Measurements from ENCODE around the gene ZNF880. TPM values are rescaled to one million over a fixed set of nuclear protein-coding genes. Genes with fewer than 3 reads are reported as not detected.
"Not testable (repeated sequence)": the region's sequence is repeated elsewhere in the genome, so short reads cannot be mapped to it uniquely, and the experiment has no call there.

Gene ZNF880
- total RNA-seq (10 to 100 TPM; 15.6 to 15.9 TPM), polyA plus RNA-seq (38.9 TPM)

DNA sequence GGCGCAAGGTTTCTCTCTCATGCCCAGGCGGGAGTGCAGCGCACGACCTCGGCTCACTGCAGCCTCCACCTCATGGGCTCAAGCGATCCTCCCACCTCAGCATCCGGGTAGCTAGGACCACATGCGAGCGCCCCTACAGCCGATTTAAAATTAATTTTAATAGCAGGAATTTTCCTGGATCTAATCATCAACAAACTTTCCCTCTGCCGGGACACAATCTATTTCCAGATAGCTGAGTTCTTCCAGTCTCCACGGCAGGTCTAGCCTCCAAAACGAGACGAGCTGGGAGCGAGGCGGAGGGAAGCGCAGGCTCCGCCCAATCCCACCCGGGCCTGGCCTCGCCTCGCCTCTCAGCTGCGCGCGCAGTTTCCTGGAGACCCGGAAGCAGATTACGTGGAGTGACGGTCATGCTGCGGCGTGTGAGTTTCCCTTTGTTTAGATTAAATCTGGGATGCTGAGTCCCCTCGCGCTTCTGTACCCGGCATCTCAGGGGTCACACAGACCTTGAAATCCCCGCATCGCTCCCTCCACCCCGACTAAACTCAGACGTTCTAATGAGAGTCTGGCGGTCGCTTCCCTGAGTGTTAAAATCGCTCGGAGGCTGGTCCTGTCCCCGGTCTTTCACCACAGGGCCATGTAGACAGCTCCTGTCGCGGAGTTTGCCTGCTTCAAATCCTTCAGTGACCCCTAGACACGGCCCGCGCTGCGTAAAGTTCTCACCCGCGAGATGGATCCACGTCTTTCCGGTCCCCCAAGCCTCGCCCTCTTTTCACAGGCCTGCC, at the start of gene ZNF880:
Gene ZNF880, plus strand, starts transcription at position 365 of the 782 bp plus-strand sequence. Its CDS starts 43 bp downstream, at position 408.
- Mint-ChIP-seq H3K4me1 (peaks cover 14 to 22% (median 15%) of the 10 kb centered on the region in 3 donors), H3K27me3 (peaks cover 0 to 4% of the 10 kb centered on the region in 2 donors), H3K27ac (peak within 1 kb of the TSS; percentile 95 to 99 (median 98)), H3K36me3 (peaks cover 23 to 66% (median 62%) of the 10 kb centered on the region in 3 donors), H3K9me3 (peaks cover 34 to 76% (median 73%) of the 10 kb centered on the region in 5 donors), H3K4me3 (peak within 1 kb of the TSS; percentile 92 to 98 (median 97))
- no peaks in the 10 kb centered on the region for H3K27me3 ChIP-seq (ENCODE audit: insufficient read depth, low read length, poor library complexity, severe bottlenecking)
- ChIA-PET POLR2A (interaction anchor here (0.6 to 1.1 kb wide), 5 partner anchors 28 to 1767 kb away, joined by 3 to 7 read pairs (median 3); partner anchors contain the start of genes ZNF528 and ZNF610), CTCF (interaction anchor here (0.9 to 1.1 kb wide), 3 partner anchors 23 to 28 kb away, joined by 3 read pairs; partner anchors contain the start of gene ZNF528)
- H3K4me1 ChIP-seq (ENCODE audit: insufficient read depth, low read length): peaks cover 7% of the 10 kb centered on the region
- peak within 1 kb of the TSS; percentile 95 for H3K4me3 ChIP-seq (ENCODE audit: low read length)
- H3K36me3 ChIP-seq (ENCODE audit: insufficient read depth, low read length): peaks cover 13% of the 10 kb centered on the region
- peak; percentile 85 to 94 (median 87) for DNase-seq
- peaks cover 31% of the 10 kb centered on the region for H3K9me3 ChIP-seq (ENCODE audit: low read length)
- H3K27ac ChIP-seq (ENCODE audit: low read depth, low read length): peak within 1 kb of the TSS; percentile 93

DNA sequence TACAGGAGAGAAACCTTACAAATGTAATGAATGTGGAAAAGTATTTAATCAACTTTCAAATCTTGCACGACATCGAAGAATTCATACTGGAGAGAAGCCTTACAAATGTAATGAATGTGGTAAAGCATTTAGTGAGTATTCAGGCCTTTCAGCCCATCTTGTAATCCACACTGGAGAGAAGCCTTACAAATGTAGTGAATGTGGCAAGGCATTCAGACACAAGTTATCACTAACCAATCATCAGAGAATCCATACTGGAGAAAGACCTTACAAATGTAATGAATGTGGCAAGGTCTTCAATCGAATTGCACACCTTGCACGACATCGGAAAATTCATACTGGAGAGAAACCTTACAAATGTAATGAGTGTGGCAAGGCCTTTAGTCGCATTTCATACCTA, 47.3 kb upstream of the ZNF880 start:
- Mint-ChIP-seq H3K4me3 (no peak overlapping the region), H3K27ac (no peak overlapping the region), H3K27me3 (no peaks in the 10 kb centered on the region), H3K4me1 (no peaks in the 10 kb centered on the region), H3K36me3 (peaks cover 38 to 79% (median 67%) of the 10 kb centered on the region in 3 donors), H3K9me3 (peaks cover 45 to 99% (median 96%) of the 10 kb centered on the region in 5 donors)
- H3K9me3 ChIP-seq (ENCODE audit: low read length): peaks cover 84% of the 10 kb centered on the region
- H3K36me3 ChIP-seq (ENCODE audit: insufficient read depth, low read length): peaks cover 48% of the 10 kb centered on the region
- H3K27ac ChIP-seq (ENCODE audit: low read depth, low read length): no peak overlapping the region
- no peaks in the 10 kb centered on the region for H3K27me3 ChIP-seq (ENCODE audit: insufficient read depth, low read length, poor library complexity, severe bottlenecking)
- H3K4me3 ChIP-seq (ENCODE audit: low read length): peak overlapping the region; percentile 36
- no peak for DNase-seq
- ChIA-PET CTCF (no interaction called here), POLR2A (no interaction called here)
- no peaks in the 10 kb centered on the region for H3K4me1 ChIP-seq (ENCODE audit: insufficient read depth, low read length)

DNA sequence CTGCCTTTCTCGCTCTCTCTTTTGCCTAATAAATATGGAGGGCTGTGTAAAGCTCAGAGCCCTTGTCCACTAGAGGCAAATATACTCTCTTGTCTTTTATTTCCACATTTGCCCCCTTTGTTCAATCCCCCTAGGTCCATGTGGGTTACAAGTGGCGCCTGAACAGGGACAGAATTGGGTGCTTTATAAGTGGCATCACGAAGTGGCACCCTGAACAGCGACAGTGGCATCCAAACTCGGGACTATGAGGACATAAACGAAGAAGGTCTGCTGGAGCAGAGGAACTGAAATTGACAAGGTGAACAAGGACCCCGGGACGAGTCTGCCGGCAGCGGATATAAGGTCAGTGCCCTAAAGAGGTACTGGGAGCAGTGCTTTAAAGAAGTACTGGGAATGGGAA, 38.0 kb upstream of the ZNF880 start:
- Mint-ChIP-seq H3K36me3 (peaks cover 0 to 30% (median 15%) of the 10 kb centered on the region in 3 donors), H3K4me3 (no peak overlapping the region), H3K9me3 (peaks cover 38 to 87% (median 82%) of the 10 kb centered on the region in 5 donors), H3K27me3 (peaks cover 0 to 2% of the 10 kb centered on the region in 2 donors), H3K4me1 (peaks cover 9 to 11% (median 9%) of the 10 kb centered on the region in 3 donors), H3K27ac (no peak overlapping the region)
- peaks cover 42% of the 10 kb centered on the region for H3K9me3 ChIP-seq (ENCODE audit: low read length)
- no peak for DNase-seq
- CTCF ChIA-PET: no interaction called here
- peaks cover 3% of the 10 kb centered on the region for H3K4me1 ChIP-seq (ENCODE audit: insufficient read depth, low read length)
- no peaks in the 10 kb centered on the region for H3K27me3 ChIP-seq (ENCODE audit: insufficient read depth, low read length, poor library complexity, severe bottlenecking)
- H3K4me3 ChIP-seq (ENCODE audit: low read length): no peak overlapping the region
- H3K36me3 ChIP-seq (ENCODE audit: insufficient read depth, low read length): no peaks in the 10 kb centered on the region
- POLR2A ChIA-PET: no interaction called here
- no peak overlapping the region for H3K27ac ChIP-seq (ENCODE audit: low read depth, low read length)

DNA sequence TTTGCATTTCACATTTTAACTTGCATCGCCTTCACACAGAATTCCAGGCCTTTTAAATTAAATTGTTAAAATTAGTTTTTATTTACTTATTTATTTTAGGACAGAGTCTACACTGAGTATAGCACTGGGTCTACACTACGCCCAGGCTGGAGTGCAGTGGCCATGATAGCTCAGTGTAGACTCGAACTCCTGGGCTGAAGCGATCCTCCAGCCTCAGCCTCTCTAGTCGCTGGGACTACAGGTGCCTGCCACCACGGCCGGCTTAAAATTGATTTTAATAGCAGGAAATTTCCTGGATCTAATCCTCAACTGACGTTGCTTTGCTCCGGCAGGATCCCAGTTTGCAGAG, 34.0 kb upstream of the ZNF880 start:
- Histone ChIP-seq H3K27ac (ENCODE audit: low read depth, low read length) (no peak overlapping the region), H3K4me3 (ENCODE audit: low read length) (peak overlapping the region; percentile 86), H3K36me3 (ENCODE audit: insufficient read depth, low read length) (no peaks in the 10 kb centered on the region), H3K4me1 (ENCODE audit: insufficient read depth, low read length) (peaks cover 7% of the 10 kb centered on the region), H3K9me3 (ENCODE audit: low read length) (peaks cover 17% of the 10 kb centered on the region), H3K27me3 (ENCODE audit: insufficient read depth, low read length, poor library complexity, severe bottlenecking) (no peaks in the 10 kb centered on the region)
- DNase-seq: no peak
- Mint-ChIP-seq H3K4me1 (peaks cover 17 to 19% (median 17%) of the 10 kb centered on the region in 3 donors), H3K4me3 (peak overlapping the region; percentile 92 to 99 (median 96)), H3K9me3 (peaks cover 22 to 68% (median 60%) of the 10 kb centered on the region in 5 donors), H3K27ac (peak overlapping the region; percentile 92 to 99 (median 94)), H3K36me3 (peaks cover 8 to 28% (median 20%) of the 10 kb centered on the region in 3 donors), H3K27me3 (peaks cover 0 to 3% of the 10 kb centered on the region in 2 donors)
- CTCF ChIA-PET: no interaction called here
- POLR2A ChIA-PET: interaction anchor here (0.6 to 1.0 kb wide), 3 partner anchors 34 to 268 kb away, joined by 4 to 6 read pairs (median 4); partner anchors contain the start of gene ZNF880

DNA sequence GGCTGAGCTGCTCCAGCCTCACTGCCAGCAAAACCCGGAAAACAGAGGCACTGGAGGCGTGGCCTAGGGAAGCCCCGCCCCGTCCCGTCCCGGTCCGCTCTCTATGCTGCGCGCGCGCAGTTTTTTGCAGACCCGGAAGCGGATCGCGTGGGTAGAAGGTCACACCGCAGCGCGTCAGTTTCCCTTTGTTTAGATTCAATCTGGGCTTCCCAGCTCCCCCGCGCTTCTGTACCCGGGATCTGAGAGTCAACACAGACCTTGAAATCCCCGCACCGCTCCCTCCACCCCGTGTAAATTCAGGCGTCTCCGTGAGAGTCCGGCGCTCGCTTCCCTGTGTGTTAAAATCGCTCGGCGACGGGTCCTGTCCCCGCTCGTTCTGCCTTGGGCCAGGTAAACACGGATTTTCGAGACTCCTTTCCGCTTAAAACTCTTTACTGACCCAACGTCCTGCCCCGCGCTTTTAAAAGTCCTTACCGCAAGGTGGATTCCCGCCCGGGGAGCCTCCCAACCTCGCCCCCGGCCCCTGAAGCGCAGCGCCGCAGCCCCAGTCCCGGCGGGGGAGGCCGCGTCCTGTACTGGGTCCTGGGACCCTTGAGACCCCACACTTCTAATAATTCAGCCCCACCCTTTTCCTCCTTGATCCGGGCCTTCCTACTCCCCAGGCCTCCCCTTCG, 33.5 kb upstream of the ZNF880 start, which contains the start of gene ZNF610:
Gene ZNF610, plus strand, starts transcription at position 127 of the 674 bp plus-strand sequence. CDS start 12,930 bp downstream, outside the sequence.
- ChIA-PET POLR2A (interaction anchor here (0.6 to 1.0 kb wide), 3 partner anchors 33 to 267 kb away, joined by 4 to 6 read pairs (median 4); partner anchors contain the start of gene ZNF880), CTCF (no interaction called here)
- Mint-ChIP-seq H3K4me3 (peak within 1 kb of the TSS; percentile 92 to 99 (median 96)), H3K4me1 (peaks cover 17 to 19% (median 17%) of the 10 kb centered on the region in 3 donors), H3K27me3 (peaks cover 0 to 3% of the 10 kb centered on the region in 2 donors), H3K27ac (peak within 1 kb of the TSS; percentile 92 to 99 (median 94)), H3K36me3 (peaks cover 8 to 26% (median 20%) of the 10 kb centered on the region in 3 donors), H3K9me3 (peaks cover 17 to 66% (median 55%) of the 10 kb centered on the region in 5 donors)
- peak within 1 kb of the TSS; percentile 51 for H3K27ac ChIP-seq (ENCODE audit: low read depth, low read length)
- H3K36me3 ChIP-seq (ENCODE audit: insufficient read depth, low read length): no peaks in the 10 kb centered on the region
- H3K4me1 ChIP-seq (ENCODE audit: insufficient read depth, low read length): peaks cover 7% of the 10 kb centered on the region
- H3K27me3 ChIP-seq (ENCODE audit: insufficient read depth, low read length, poor library complexity, severe bottlenecking): no peaks in the 10 kb centered on the region
- H3K4me3 ChIP-seq (ENCODE audit: low read length): peak within 1 kb of the TSS; percentile 86
- DNase-seq: peak; percentile 75 to 90 (median 81)
- peaks cover 12% of the 10 kb centered on the region for H3K9me3 ChIP-seq (ENCODE audit: low read length)

DNA sequence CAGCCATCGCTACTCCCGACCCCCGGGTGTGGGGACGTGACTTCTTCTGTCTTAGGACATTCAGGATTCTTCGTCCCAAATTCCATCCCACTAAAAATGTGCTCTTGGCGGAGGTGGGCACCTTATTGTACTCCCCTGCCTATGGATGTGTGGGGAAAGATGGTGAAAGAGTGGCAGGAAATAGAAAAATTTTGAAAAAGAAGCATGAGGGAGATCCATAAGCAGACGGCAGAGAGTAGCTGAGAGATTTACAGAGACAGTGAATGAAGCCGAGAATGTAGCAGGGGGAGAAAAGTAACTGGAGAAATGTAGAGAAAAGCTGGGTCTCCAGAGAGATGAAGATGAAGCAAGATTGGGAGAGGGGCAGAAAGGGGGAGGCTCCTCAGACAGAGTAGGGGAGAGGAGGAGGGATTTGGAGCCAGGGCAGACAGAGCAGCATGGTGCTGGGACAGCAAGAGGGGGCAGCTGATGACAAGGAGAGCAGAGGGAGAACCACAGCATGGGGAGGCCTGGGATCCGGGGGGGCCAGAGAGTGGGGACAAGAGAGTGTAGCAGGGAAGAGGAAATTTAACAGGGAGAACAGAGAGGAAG, 32.8 kb upstream of the ZNF880 start:
- Mint-ChIP-seq H3K27ac (peak overlapping the region; percentile 92 to 99 (median 94)), H3K9me3 (peaks cover 13 to 59% (median 49%) of the 10 kb centered on the region in 5 donors), H3K36me3 (peaks cover 8 to 23% (median 16%) of the 10 kb centered on the region in 3 donors), H3K4me1 (peaks cover 17 to 19% (median 17%) of the 10 kb centered on the region in 3 donors), H3K4me3 (peak overlapping the region; percentile 92 to 99 (median 96)), H3K27me3 (peaks cover 0 to 3% of the 10 kb centered on the region in 2 donors)
- ChIA-PET POLR2A (interaction anchor here (1.0 kb wide), 1 partner anchor 33 kb away, joined by 4 read pairs; the partner anchor contains the start of gene ZNF880), CTCF (no interaction called here)
- no peak for DNase-seq
- H3K36me3 ChIP-seq (ENCODE audit: insufficient read depth, low read length): no peaks in the 10 kb centered on the region
- H3K4me1 ChIP-seq (ENCODE audit: insufficient read depth, low read length): peaks cover 7% of the 10 kb centered on the region
- H3K27me3 ChIP-seq (ENCODE audit: insufficient read depth, low read length, poor library complexity, severe bottlenecking): no peaks in the 10 kb centered on the region
- H3K27ac ChIP-seq (ENCODE audit: low read depth, low read length): peak overlapping the region; percentile 51
- peaks cover 5% of the 10 kb centered on the region for H3K9me3 ChIP-seq (ENCODE audit: low read length)
- peak overlapping the region; percentile 86 for H3K4me3 ChIP-seq (ENCODE audit: low read length)

DNA sequence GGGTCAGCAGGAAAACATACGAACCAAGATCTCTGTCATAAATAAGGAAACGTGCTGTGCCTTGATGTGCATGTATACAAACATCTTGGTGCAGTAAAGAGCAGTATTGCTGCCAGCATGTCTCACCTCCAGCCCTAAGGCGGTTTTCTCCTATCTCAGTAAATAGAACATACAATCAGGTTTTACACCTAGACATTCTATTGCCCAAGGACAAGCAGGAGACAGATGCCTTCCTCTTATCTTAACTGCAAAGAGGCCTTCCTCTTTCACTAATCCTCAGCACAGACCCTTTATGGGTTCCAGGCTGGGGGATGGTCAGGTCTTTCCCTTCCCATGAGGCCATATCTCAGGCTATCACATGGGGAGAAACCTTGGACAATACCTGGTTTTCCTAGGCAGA, 30.7 kb upstream of the ZNF880 start:
- peaks cover 17 to 24% (median 17%) of the 10 kb centered on the region in 3 donors for H3K4me1 Mint-ChIP-seq
- peak overlapping the region in 1 of 7 donors; percentile 69 for H3K4me3 Mint-ChIP-seq
- H3K27me3 Mint-ChIP-seq; H3K4me3 ChIP-seq (ENCODE audit: low read length); H3K27ac Mint-ChIP-seq; POLR2A ChIA-PET; CTCF ChIA-PET; H3K4me1 ChIP-seq (ENCODE audit: insufficient read depth, low read length); H3K27ac ChIP-seq (ENCODE audit: low read depth, low read length); H3K9me3 ChIP-seq (ENCODE audit: low read length); H3K36me3 ChIP-seq (ENCODE audit: insufficient read depth, low read length); H3K27me3 ChIP-seq (ENCODE audit: insufficient read depth, low read length, poor library complexity, severe bottlenecking); DNase-seq: not testable (repeated sequence)
- peaks cover 7 to 17% (median 8%) of the 10 kb centered on the region in 3 donors for H3K36me3 Mint-ChIP-seq
- peaks cover 0 to 42% (median 31%) of the 10 kb centered on the region in 5 donors for H3K9me3 Mint-ChIP-seq

Measured in CD8-positive, alpha-beta memory T cell (primary cell).